Measurements from ENCODE around the gene MRPL45.

Gene MRPL45

DNA sequence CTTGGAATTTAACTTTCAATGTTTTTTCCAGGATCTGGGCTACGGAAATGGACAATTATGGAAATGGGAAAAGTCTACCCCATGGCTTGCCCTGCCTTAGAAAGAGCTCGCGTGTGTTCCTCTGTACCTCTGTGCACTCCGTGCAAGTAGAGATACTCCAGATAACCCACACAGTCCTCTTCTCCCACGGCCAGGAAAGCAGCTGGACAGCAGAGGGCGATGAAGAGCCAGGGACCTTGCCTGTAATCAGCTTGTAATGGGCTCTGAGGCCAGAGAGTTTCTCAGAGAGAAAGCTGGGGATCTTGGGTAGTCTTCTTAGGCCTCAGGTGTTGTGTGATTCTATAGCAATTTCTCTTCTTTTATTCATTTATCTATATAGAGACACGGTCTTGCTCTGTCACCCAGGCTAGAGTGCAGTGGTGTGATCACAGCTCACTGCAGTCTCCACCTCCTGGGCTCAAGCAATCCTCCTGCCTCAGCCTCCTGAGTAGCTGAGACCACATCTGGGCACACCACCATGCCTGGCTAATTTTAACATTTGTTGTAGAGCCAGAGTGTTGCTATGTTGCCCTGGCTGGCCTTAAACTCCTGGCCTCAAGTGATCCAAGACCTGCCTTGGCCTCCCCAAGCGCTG lies 52.2 kb downstream of the MRPL45 start:
- peak; percentile 86 for DNase-seq

DNA sequence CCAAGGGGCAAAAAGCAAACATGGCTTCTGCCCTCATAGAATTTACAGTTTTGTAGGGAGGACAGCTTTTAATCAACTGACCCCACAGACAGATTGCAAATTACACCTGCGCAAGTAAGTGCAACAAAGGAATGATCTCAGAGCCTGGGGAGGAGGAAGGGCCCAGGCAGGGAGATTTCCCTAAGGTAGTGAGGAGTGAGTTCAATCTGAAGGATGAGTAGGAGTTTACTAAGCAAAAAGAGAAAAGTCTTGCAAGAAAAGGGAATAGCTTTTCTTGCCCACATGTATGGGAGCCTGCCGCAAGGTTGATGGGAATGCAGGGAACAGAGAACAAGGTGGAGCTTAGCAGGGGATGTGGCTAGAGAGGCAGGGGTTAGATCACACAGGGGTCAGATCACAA lies 53.1 kb downstream of the MRPL45 start:
- DNase-seq, result no peak

DNA sequence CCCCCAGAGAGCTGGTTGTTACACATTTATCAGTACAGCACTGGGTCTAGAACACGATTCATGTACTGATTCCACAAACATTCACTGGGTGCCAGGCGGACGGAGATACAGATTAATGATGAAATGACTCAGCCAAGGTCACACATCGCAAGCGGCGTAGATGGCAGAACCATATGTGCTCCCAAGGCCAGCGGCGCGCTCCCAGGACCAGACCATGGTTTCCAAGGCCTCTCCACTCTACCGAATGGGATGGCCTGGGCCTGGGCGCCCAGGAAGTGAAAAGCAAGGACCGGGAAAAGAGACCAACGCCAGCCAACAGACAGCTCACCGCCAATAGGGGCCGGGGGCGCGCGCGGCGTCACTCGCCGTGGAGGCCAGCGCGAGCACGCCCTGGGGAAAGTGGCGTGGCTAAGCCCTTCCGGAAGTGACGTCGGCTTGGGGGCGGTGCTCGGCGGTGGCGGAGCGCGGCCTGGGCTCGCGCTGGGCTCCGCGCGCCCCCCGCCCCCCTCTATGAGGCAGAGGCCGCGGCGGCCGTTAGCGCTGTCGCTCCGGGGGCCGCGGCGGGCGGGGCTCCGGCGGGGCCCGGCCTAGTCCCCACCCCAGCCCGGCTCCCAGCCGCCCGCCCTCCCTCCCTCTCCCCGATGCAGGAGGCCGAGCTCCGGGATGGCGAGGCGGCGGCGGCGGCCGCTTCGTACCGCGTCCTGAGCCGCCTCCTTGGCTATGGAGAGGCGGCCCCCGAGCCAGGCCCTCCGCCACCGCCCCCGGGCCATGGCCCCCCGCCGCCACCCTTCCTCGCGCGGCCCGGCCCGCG lies 54.6 kb downstream of the MRPL45 start, which contains the start of gene SOCS7:
Gene SOCS7 (plus strand): TSS at position 433 of the 811 bp plus-strand sequence. CDS start 209 bp downstream, at position 642.
- DNase-seq, result peak; percentile 93

DNA sequence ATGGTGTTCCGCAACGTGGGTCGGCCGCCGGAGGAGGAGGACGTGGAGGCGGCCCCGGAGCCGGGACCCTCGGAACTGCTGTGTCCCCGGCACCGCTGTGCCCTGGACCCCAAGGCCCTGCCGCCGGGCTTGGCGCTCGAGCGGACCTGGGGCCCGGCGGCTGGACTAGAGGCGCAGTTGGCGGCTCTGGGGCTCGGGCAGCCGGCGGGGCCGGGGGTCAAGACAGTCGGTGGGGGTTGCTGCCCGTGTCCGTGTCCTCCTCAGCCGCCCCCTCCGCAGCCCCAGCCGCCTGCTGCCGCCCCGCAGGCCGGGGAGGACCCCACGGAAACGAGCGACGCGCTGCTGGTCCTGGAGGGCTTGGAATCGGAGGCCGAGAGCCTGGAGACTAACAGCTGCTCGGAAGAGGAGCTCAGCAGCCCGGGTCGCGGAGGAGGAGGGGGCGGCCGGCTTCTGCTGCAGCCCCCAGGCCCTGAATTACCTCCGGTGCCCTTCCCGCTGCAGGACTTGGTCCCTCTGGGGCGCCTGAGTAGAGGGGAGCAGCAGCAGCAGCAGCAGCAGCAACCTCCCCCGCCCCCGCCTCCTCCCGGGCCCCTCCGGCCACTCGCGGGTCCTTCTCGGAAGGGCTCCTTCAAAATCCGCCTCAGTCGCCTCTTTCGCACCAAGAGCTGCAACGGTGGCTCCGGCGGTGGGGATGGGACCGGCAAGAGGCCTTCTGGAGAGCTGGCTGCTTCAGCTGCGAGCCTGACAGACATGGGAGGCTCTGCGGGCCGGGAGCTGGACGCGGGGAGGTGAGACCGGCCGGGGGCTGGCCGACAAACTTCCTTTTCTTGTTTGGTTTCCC lies 55.5 kb downstream of the MRPL45 start:
- DNase-seq, result no peak

DNA sequence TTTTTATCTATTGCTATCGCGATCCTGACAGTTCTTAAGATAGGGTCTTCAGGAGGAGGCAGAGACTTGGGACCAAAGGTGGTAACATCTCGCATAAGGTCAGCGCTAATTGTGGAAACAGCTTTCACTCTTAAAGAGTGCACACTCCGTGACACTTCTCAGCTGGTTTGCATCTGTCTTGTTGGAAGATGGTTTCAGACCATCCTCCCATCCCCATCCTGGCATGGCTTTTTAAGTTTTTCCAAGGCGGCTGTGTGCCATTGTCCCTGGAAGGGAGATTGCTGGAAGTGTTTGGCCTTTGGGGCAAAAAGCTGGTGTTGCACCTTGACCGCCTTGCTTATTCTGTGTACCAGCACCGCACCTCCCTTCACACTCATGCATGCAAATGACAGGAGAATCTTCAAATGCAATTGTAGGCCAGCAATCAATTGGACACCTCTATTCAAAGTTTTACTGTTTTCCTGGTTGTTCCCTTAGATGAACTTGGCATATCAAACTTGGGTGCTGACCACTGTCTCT lies 56.2 kb downstream of the MRPL45 start:
- no peak for DNase-seq

DNA sequence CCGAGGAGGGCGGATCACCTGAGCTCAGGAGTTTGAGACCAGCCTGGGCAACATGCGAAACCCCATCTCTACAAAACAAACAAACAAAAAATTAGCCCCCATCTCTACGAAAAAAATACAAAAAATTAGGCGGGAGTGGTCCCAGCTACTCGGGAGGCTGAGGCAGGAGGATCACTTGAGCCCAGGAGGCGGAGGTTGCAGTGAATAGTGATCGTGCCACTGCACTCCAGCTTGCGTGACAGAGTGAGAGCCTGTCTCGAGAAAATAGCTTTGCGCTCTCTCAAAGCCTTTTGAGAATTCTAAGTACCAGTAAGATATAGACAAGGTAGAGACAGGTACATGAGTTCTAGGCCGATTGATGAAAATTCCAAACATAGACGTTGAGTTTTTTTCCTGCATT lies 56.7 kb downstream of the MRPL45 start:
- no peak for DNase-seq

DNA sequence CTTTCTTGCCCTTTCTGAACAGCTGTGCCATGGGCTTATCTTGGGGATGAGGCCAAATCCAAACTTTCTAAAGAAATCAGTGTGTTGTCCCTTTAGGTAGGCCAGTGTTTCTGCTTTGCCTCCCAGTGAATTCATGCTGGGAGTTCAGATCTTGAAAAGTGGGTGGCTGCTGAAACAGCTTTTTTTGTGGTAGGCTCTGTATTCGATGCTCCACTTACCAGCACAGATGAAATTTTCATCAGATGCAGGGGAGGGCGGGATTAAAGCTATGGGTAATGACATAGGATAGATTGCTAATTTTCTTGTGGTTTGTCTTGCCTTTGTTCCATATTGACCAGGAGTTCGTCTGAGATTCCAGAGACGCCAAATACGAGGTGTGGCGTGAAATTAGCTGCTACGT lies 57.5 kb downstream of the MRPL45 start:
- no peak for DNase-seq

DNA sequence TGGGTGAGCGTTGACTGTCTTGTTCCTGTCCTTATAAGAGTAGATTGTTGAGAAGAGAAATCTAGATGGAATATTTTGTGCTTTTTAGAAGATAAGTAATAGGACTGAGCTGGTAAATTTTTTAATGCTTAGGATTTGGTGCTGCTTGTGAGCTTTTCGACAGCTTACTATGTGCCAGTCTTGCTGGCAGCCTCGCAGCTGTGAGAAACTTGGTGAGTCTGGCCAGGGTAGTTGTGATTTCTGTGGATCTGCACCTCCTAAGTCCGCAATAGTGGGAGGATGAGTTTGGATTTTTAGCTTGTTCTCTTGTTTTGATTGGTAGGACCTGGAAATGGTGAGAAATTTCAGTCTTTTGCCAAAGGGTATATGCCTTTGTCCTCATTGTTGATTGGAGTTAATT lies 58.3 kb downstream of the MRPL45 start:
- no peak for DNase-seq

DNA sequence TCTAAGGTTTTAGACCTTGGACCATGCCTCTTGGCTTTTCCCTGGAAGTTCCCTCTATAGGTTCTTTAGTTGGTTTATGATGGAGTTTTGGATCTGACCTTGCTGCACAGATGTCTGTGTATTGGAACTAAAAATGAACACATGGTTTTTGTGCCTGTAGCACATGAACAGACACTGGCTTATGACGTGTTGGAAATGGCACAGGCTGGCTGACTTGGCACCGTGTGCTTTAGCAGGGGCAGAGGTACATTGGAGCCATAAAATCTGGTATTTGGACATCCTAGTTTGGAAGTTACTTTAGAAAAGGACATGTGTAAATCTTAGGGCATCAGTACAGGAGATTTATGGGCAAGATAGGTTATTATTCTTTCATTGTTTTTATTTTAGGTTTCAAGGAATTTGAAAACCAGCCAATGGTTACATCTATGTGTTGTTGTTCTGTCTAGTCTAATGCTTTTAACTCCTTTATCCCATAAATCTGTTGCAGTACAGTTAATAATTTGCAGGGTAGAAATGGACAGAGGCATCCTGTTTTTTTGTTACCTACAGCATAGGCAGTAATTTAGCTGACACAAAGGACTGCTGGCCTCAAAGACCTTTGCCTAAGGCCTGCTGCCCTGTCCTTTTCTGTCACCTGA lies 60.6 kb downstream of the MRPL45 start:
- DNase-seq, result no peak

DNA sequence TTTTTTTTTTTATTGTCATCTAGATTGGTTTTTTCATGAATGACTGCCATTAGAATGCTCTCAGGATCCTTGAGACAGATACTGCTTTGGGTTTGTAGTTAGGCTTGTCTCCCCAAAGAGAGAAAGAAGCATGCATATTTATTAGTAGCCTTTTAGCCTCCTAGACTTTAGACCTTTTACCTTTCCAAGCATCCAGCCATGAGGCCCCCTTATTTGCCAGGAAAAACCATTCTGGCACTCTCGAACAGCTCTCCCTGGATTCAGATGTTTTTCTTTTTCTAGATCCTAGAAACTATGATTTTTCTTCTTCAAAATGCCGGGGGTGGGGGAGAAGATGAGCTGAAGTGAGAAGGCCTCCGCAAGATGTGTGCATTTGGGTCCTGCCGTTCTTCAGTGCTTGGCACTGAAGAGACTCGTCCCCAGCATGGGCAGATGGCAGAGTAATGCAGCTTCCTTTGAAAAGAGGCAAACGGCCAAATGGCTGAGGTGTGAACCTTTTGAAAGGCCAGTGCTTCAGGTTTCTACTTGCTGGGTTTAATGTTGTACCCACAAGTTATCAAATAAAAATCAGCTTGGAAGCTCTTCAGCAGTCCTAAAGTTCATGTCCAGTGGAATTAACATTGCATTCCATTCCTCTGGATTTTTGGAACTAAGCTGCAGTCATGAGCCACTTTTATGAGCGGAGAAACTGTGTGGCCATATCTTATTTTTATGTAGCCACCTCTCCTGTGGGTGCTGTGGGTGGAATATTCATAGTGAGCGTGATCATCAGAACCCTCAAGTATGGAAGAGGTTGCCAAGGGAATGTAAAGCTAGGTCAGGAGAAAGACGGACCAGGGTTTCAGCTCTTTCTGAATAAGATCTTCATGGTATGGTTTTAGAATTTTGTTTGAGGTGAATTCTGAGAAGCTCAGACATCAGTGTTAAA lies 61.9 kb downstream of the MRPL45 start:
- no peak for DNase-seq

DNA sequence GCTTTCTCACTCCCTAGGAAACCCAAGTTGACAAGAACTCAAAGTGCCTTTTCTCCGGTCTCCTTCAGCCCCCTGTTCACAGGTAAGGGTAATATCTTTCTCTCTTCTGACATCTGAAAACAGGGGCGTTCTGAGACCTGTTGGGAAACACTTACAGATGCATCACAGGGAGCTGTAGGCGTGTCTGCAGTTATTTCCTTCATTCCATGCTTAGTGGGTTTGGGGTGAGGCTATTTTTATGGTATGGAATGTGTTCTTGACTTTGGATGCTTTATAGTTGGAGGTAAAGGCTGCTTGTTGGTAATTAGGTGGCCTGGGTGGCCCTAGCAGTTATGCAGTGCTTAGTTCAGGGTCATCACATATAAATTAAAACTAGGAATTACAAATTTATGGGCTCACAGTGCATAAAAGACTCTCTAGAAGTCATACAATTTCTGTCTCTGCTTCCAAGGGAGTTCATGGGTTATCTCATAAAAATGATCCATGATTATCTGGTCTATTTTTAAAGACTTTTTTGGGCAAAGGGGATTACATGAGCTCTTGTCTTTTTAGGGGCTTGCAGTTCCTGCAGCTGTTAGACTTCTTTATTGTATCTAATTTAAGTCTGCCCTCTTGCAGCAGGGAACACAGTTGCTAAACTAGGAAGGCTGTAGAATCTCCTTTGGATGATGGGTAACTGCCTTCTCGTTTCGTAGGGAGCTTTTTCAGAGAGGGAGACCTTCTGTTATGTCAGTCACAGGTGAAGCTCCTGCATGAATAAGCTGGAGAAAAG lies 64.9 kb downstream of the MRPL45 start:
- DNase-seq, result no peak

DNA sequence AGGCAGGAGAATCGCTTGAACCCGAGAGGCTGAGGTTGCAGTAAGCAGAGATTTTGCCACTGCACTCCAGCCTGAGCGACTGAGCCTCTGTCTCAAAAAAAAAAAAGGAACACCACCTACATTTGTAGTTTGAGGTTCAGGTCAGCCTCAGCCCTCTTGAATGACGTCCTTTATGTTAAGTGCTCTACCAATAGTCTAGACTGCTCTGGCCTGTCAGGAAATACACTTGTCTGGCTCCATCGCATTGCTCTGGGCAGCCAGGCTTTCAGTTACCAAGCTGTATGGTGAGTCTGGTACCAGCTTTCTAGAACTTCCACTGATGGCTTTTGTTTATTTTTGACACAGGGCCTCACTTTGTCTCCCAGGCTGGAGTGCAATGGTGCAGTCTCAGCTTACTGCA lies 66.0 kb downstream of the MRPL45 start:
- DNase-seq, result no peak

DNA sequence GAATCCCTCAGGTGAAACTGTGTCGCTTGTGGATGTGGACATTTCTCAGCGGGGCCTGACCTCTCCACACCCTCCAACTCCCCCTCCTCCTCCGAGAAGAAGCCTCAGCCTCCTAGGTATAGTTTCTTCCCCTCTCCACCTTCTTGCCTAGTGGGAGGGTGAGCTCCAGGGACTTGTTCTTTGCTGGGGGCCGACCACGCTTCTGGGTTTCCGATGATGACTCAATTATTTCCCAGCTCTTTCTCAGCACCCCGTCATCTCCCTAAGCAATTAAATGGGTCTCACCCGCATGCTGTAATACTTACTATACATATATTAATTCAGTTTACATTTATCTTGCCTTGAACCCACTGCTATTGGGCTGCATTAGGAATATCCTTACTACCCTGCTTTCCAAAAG lies 67.8 kb downstream of the MRPL45 start:
- DNase-seq, result no peak

DNA sequence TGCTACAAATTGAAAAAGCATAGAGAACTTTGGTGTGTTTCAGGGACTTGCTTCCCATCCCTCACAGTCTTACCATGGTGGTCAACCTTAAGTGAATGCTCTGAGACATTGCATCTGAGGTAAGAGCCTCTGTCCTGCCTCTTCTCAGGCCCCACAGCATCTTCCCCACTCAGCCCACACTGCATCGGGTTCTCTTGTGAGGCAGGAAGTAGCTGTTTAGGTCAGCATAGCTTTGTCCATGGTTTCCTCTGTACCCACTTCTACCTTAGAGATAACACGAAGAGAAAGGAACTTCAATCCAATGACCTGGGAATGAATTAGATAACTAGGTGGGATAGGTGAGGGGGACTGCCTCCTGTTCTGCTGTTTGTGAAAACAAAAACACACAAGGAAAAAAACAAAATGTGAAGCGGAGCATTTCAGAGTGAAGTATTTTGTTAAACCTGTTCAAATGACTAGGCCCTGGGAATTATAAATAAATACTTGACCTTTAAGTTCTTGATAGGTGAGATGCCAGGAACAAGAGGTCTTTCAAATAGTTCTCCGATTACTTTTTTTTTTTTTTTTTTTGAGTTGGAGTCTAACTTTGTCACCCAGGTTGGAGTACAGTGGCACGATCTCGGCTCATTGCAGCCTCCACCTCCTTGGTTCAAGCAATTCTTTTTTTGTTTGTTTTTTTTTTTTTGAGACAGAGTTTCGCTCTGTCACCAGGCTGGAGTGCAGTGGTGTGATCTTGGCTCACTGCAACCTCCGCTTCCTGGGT lies 72.3 kb downstream of the MRPL45 start:
- no peak for DNase-seq

All from activated T-cell treated with anti-CD3 and anti-CD28 coated beads for 4 hours (primary cell).